ENCODE results near the gene MINDY4B. TPM values are rescaled to one million over a fixed set of nuclear protein-coding genes. Genes with fewer than 3 reads are reported as not detected.

The MINDY4B gene
- polyA plus RNA-seq, 1 donor (not counting 4 experiments of a cell fraction or from before 2014, with no cell fraction given), result not detected

GRCh38 chr3:150826466-150827282 lies 78.6 kb downstream of the MINDY4B start:
- Histone ChIP-seq H3K4me1 (ENCODE audit: control insufficient read depth, extremely low read depth, insufficient read depth, low read length) (no peaks in the 10 kb centered on the region), H3K9me3 (ENCODE audit: control insufficient read depth, low read depth, low read length) (no peaks in the 10 kb centered on the region), H3K27me3 (ENCODE audit: control insufficient read depth, extremely low read depth, insufficient read depth, low read length) (peaks cover 3% of the 10 kb centered on the region), H3K27ac (ENCODE audit: control insufficient read depth, insufficient read depth, low read length) (no peak overlapping the region), H3K4me2 (ENCODE audit: control insufficient read depth, extremely low read depth, insufficient read depth, low read depth, low read length) (no peak overlapping the region), H3K36me3 (ENCODE audit: control insufficient read depth in 2 of 2, extremely low read depth in 1 of 2, insufficient read depth in 2 of 2, low read length in 2 of 2) (no peaks in the 10 kb centered on the region), H3K79me2 (ENCODE audit: control insufficient read depth, insufficient read depth, low read length) (no peaks in the 10 kb centered on the region), H2AFZ (ENCODE audit: control insufficient read depth, low read length) (no peak overlapping the region), H3K9ac (ENCODE audit: control insufficient read depth, extremely low read depth, insufficient read depth, low read length) (no peak overlapping the region), H3K9me1 (ENCODE audit: control insufficient read depth, extremely low read depth, insufficient read depth, low read length) (no peaks in the 10 kb centered on the region), H4K20me1 (ENCODE audit: control insufficient read depth, extremely low read depth, insufficient read depth, low read length) (no peaks in the 10 kb centered on the region), H3K4me3 (ENCODE audit: control insufficient read depth in 2 of 3, extremely low read depth in 1 of 3, insufficient read depth in 2 of 3, low read depth in 1 of 3, low read length in 3 of 3) (no peak overlapping the region)
- dilution Hi-C loops (cut with MboI; ENCODE audit: extremely low pct_ligation_motif_present, low sequenced_read_pairs), result no loop called here
- DNase-seq (ENCODE audit: low read depth, low spot score) (no peak), FAIRE-seq (no peak)
- TF ChIP-seq EZH2 (IDR thresholded peaks at IDR 0.05; ENCODE audit: low read length), result no peak
- TF ChIP-seq, protein P1, sequence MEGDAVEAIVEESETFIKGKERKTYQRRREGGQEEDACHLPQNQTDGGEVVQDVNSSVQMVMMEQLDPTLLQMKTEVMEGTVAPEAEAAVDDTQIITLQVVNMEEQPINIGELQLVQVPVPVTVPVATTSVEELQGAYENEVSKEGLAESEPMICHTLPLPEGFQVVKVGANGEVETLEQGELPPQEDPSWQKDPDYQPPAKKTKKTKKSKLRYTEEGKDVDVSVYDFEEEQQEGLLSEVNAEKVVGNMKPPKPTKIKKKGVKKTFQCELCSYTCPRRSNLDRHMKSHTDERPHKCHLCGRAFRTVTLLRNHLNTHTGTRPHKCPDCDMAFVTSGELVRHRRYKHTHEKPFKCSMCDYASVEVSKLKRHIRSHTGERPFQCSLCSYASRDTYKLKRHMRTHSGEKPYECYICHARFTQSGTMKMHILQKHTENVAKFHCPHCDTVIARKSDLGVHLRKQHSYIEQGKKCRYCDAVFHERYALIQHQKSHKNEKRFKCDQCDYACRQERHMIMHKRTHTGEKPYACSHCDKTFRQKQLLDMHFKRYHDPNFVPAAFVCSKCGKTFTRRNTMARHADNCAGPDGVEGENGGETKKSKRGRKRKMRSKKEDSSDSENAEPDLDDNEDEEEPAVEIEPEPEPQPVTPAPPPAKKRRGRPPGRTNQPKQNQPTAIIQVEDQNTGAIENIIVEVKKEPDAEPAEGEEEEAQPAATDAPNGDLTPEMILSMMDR (optimal IDR thresholded peaks at IDR 0.05 in 1 of 3, IDR thresholded peaks at IDR 0.05 in 1 of 3, conservative IDR thresholded peaks at IDR 0.05 in 1 of 3; ENCODE audit: extremely low read depth in 1 of 3, insufficient read depth in 2 of 3, low read length in 3 of 3), result no peak

GRCh38 chr3:150825916-150826377 lies 79.3 kb downstream of the MINDY4B start:
- dilution Hi-C loops (cut with MboI; ENCODE audit: extremely low pct_ligation_motif_present, low sequenced_read_pairs), result no loop called here
- DNase-seq (ENCODE audit: low read depth, low spot score), result no peak
- Histone ChIP-seq H2AFZ (ENCODE audit: control insufficient read depth, low read length) (no peak overlapping the region), H3K9ac (ENCODE audit: control insufficient read depth, extremely low read depth, insufficient read depth, low read length) (no peak overlapping the region), H3K9me1 (ENCODE audit: control insufficient read depth, extremely low read depth, insufficient read depth, low read length) (no peaks in the 10 kb centered on the region), H3K36me3 (ENCODE audit: control insufficient read depth in 2 of 2, extremely low read depth in 1 of 2, insufficient read depth in 2 of 2, low read length in 2 of 2) (no peaks in the 10 kb centered on the region), H3K4me3 (ENCODE audit: control insufficient read depth in 2 of 3, extremely low read depth in 1 of 3, insufficient read depth in 2 of 3, low read depth in 1 of 3, low read length in 3 of 3) (no peak overlapping the region), H3K4me2 (ENCODE audit: control insufficient read depth, extremely low read depth, insufficient read depth, low read depth, low read length) (no peak overlapping the region), H4K20me1 (ENCODE audit: control insufficient read depth, extremely low read depth, insufficient read depth, low read length) (no peaks in the 10 kb centered on the region), H3K27ac (ENCODE audit: control insufficient read depth, insufficient read depth, low read length) (no peak overlapping the region), H3K79me2 (ENCODE audit: control insufficient read depth, insufficient read depth, low read length) (no peaks in the 10 kb centered on the region), H3K4me1 (ENCODE audit: control insufficient read depth, extremely low read depth, insufficient read depth, low read length) (no peaks in the 10 kb centered on the region), H3K9me3 (ENCODE audit: control insufficient read depth, low read depth, low read length) (no peaks in the 10 kb centered on the region), H3K27me3 (ENCODE audit: control insufficient read depth, extremely low read depth, insufficient read depth, low read length) (peaks cover 3% of the 10 kb centered on the region)
- TF ChIP-seq EZH2 (IDR thresholded peaks at IDR 0.05; ENCODE audit: low read length), result no peak
- TF ChIP-seq, protein P1 (optimal IDR thresholded peaks at IDR 0.05 in 1 of 3, IDR thresholded peaks at IDR 0.05 in 1 of 3, conservative IDR thresholded peaks at IDR 0.05 in 1 of 3; ENCODE audit: extremely low read depth in 1 of 3, insufficient read depth in 2 of 3, low read length in 3 of 3), result no peak
- no peak for FAIRE-seq
